Endodermal cell (in vitro differentiated cells): ENCODE data around the gene RFTN1. TPM values are rescaled to one million over a fixed set of nuclear protein-coding genes. Genes with fewer than 3 reads are reported as not detected.

ENCODE experiments used
- DNase-seq: peaks from one replicate; pipeline ENCODE4 v3.0.0-alpha.2; 2017
- H3K27ac ChIP-seq: 2 replicates; pipeline ENCODE4 v1.5.1; 2013; ENCODE audit warnings: mild to moderate bottlenecking, low read depth, low read length, moderate library complexity
- H3K27me3 ChIP-seq: 2 replicates; pipeline ENCODE4 v1.6.1; 2013; ENCODE audit warnings: mild to moderate bottlenecking, low read length, moderate library complexity; ENCODE audit not compliant: insufficient read depth, control insufficient read depth, poor library complexity, severe bottlenecking
- H3K36me3 ChIP-seq: 2 replicates; pipeline ENCODE4 v1.7.0; 2013; ENCODE audit warnings: mild to moderate bottlenecking, low read length, moderate library complexity; ENCODE audit not compliant: control insufficient read depth, insufficient read depth
- H3K4me1 ChIP-seq: one replicate; pipeline ENCODE4 v1.7.0; 2013; ENCODE audit warnings: low read length; ENCODE audit not compliant: control insufficient read depth, insufficient read depth
- H3K4me3 ChIP-seq: 2 replicates; pipeline ENCODE4 v1.5.1; 2013; ENCODE audit warnings: mild to moderate bottlenecking, low read length, moderate library complexity
- H3K9ac ChIP-seq: 2 replicates; pipeline ENCODE4 v1.6.1; 2013; ENCODE audit warnings: mild to moderate bottlenecking, low read length, moderate library complexity; ENCODE audit not compliant: poor library complexity, severe bottlenecking; ENCODE audit errors: extremely low read depth
- H3K9me3 ChIP-seq: 2 replicates; pipeline ENCODE4 v1.6.1; 2013; ENCODE audit warnings: mild to moderate bottlenecking, low read length, moderate library complexity; ENCODE audit not compliant: control insufficient read depth
- H3K27ac Mint-ChIP-seq: 2 replicates; pipeline ENCODE4 v1.8.0; 2020; ENCODE audit warnings: mixed read lengths
- H3K27me3 Mint-ChIP-seq: 2 replicates; pipeline ENCODE4 v1.8.0; 2021; ENCODE audit warnings: mild to moderate bottlenecking, mixed read lengths; ENCODE audit not compliant: insufficient read depth
- H3K36me3 Mint-ChIP-seq: 2 replicates; pipeline ENCODE4 v1.8.0; 2020; ENCODE audit warnings: low read depth, mixed read lengths
- H3K4me1 Mint-ChIP-seq: 2 replicates; pipeline ENCODE4 v1.8.0; 2020; ENCODE audit warnings: mixed read lengths
- H3K4me3 Mint-ChIP-seq: 2 replicates; pipeline ENCODE4 v1.8.0; 2020; ENCODE audit warnings: mild to moderate bottlenecking, moderate library complexity, mixed read lengths
- H3K9me3 Mint-ChIP-seq: 2 replicates; pipeline ENCODE4 v1.8.0; 2020; ENCODE audit warnings: mild to moderate bottlenecking, mixed read lengths
- CTCF ChIP-seq: fragments of 200-600 bp; sonication (generic); conservative IDR thresholded peaks from 2 replicates; pipeline ENCODE4 v1.5.0; 2021; ENCODE audit warnings: antibody characterized with exemption, mild to moderate bottlenecking
- WGBS, 2 experiments: methylation state at CpG; one replicate each; pipeline versions ENCODE4 v1.1.5 to v1.1.7; 2013; ENCODE audit warnings: missing lambda C conversion rate in 2 of 2, mixed read lengths in 1 of 2; ENCODE audit not compliant: insufficient coverage in 1 of 2, insufficient read length in 1 of 2; 5-methylcytosine and 5-hydroxymethylcytosine counted together
- total RNA-seq, 2 donors: library from RNA; stranded (reverse); fragmentation: NEBNext Ultra II Directional in 1 of 2; extraction: Animal tissue kit (Norgen Biotek cat#: 25700) in 1 of 2; gene quantifications; 2 replicates in 1 of 2; 3 replicates in 1 of 2; pipeline ENCODE4 v1.2.1, GENCODE V29; 2021

Gene RFTN1
- total RNA-seq, 2 donors from 2014 or later = 0.80 to 1.1 TPM

DNA sequence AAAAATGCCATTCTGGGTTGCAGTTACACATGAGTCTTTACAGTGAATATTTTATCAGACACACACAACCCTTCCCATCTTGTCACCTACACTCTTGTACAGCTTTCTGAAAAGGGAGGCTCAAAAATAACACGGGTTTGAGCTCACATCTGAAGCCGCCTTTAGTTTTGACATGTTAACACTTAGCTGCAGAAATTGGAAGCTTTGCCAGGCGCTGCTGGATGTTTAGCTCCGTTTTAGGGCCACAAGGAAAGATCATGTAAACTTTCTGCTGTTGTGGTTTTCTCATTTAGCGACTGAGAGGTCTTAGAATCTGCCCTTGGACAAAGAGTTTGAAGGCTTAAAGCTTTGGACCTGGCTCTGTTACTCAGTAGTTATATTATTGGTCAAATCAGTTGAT, 128.3 kb downstream of the RFTN1 start:
- H3K27me3 ChIP-seq = no peaks in the 10 kb centered on the region
- Mint-ChIP-seq H3K27ac (no peak overlapping the region), H3K4me3 (no peak overlapping the region), H3K36me3 (no peaks in the 10 kb centered on the region), H3K9me3 (no peaks in the 10 kb centered on the region), H3K27me3 (no peaks in the 10 kb centered on the region), H3K4me1 (peaks cover 4% of the 10 kb centered on the region)
- no peak overlapping the region for H3K4me3 ChIP-seq
- DNase-seq = no peak
- H3K9ac ChIP-seq = no peak overlapping the region
- no peak overlapping the region for H3K27ac ChIP-seq
- no peaks in the 10 kb centered on the region for H3K9me3 ChIP-seq
- no peaks in the 10 kb centered on the region for H3K4me1 ChIP-seq
- WGBS, 2 experiments = 90 to 92% methylated on average over 4 to 5 of the region's 5 CpGs
- TF ChIP-seq CTCF = no peak
- H3K36me3 ChIP-seq = no peaks in the 10 kb centered on the region

GRCh38 chr3:16383864-16384263, 129.6 kb downstream of the RFTN1 start:
- H3K27me3 Mint-ChIP-seq = no peaks in the 10 kb centered on the region
- DNase-seq = no peak
- TF ChIP-seq CTCF = no peak
- Histone ChIP-seq H3K27me3 (no peaks in the 10 kb centered on the region), H3K9ac (no peak overlapping the region), H3K4me3 (no peak overlapping the region), H3K9me3 (no peaks in the 10 kb centered on the region), H3K4me1 (no peaks in the 10 kb centered on the region), H3K27ac (no peak overlapping the region), H3K36me3 (no peaks in the 10 kb centered on the region)
- no peaks in the 10 kb centered on the region for H3K36me3 Mint-ChIP-seq
- H3K9me3 Mint-ChIP-seq = peaks cover 6% of the 10 kb centered on the region
- peaks cover 4% of the 10 kb centered on the region for H3K4me1 Mint-ChIP-seq
- 96 to 100% methylated on average over 1 of the region's 1 CpG for WGBS, 2 experiments
- no peak overlapping the region for H3K27ac Mint-ChIP-seq
- no peak overlapping the region for H3K4me3 Mint-ChIP-seq

- Mint-ChIP-seq H3K9me3 (peaks cover 16% of the 10 kb centered on the region), H3K4me3 (no peak overlapping the region), H3K27me3 (no peaks in the 10 kb centered on the region), H3K27ac (no peak overlapping the region), H3K4me1 (peaks cover 1% of the 10 kb centered on the region), H3K36me3 (peaks cover 3% of the 10 kb centered on the region)
- H3K27me3 ChIP-seq = no peaks in the 10 kb centered on the region
- no peaks in the 10 kb centered on the region for H3K36me3 ChIP-seq
- no peak overlapping the region for H3K27ac ChIP-seq
- no peak overlapping the region for H3K9ac ChIP-seq
- WGBS, 2 experiments = 93 to 100% methylated on average over 2 to 5 of the region's 5 CpGs
- TF ChIP-seq CTCF = no peak
- no peak overlapping the region for H3K4me3 ChIP-seq
- no peaks in the 10 kb centered on the region for H3K9me3 ChIP-seq
- DNase-seq = no peak
- H3K4me1 ChIP-seq = no peaks in the 10 kb centered on the region
Measured at GRCh38 chr3:16382845-16383244, 130.7 kb downstream of the RFTN1 start.
